Stimulated activated CD8-positive, alpha-beta memory T cell treated with anti-CD3 and anti-CD28 coated beads, Interleukin-15, amount 100 ng/mL, for 1 hour (primary cell): ENCODE data around the gene SNAP23.
A peak's percentile ranks its signal among the peaks of the same experiment; 100 is the strongest.

Source experiments
- DNase-seq: peaks from one replicate; pipeline ENCODE4 v3.0.0-alpha.2; 2020; ENCODE audit warnings: low read depth

SNAP23 gene

GRCh38 chr15:42495361-42496212 is at the start of gene SNAP23:
Gene SNAP23 (plus strand): TSS chr15:42495634. CDS start chr15:42511847, 16,213 bp downstream.
- DNase-seq = peak; percentile 58

- DNase-seq = no peak
Observed at GRCh38 chr15:42447599-42447998, 47.8 kb upstream of the SNAP23 start.

GRCh38 chr15:42448281-42448680 is 47.2 kb upstream of the SNAP23 start:
- DNase-seq = no peak

- no peak for DNase-seq
Observed at GRCh38 chr15:42449770-42450424, 45.5 kb upstream of the SNAP23 start.

GRCh38 chr15:42450425-42450790 is 45.0 kb upstream of the SNAP23 start:
- DNase-seq = no peak

- no peak for DNase-seq
Observed at GRCh38 chr15:42453826-42454225, 41.6 kb upstream of the SNAP23 start.

- no peak for DNase-seq
Observed at GRCh38 chr15:42456531-42456930, 38.9 kb upstream of the SNAP23 start.

GRCh38 chr15:42456971-42457370 is 38.5 kb upstream of the SNAP23 start:
- DNase-seq = no peak

- no peak for DNase-seq
Observed at GRCh38 chr15:42457445-42458442, 37.7 kb upstream of the SNAP23 start.

- no peak for DNase-seq
Observed at GRCh38 chr15:42461261-42461660, 34.2 kb upstream of the SNAP23 start.

- DNase-seq = no peak
Observed at GRCh38 chr15:42465520-42466259, 29.7 kb upstream of the SNAP23 start.

GRCh38 chr15:42471002-42471401 is 24.4 kb upstream of the SNAP23 start:
- DNase-seq = no peak

GRCh38 chr15:42474827-42475226 is 20.6 kb upstream of the SNAP23 start:
- no peak for DNase-seq

GRCh38 chr15:42482701-42483100 is 12.7 kb upstream of the SNAP23 start:
- DNase-seq = no peak

GRCh38 chr15:42483677-42484076 is 11.8 kb upstream of the SNAP23 start:
- no peak for DNase-seq

GRCh38 chr15:42490291-42490670 is 5.2 kb upstream of the SNAP23 start:
- DNase-seq = no peak

- DNase-seq = peak; percentile 67
Observed at GRCh38 chr15:42490671-42491538, 4.5 kb upstream of the SNAP23 start, which contains the start of gene ZNF106. Gene ZNF106 (minus strand): TSS chr15:42491141. CDS start chr15:42472289, 18,852 bp downstream.

- no peak for DNase-seq
Observed at GRCh38 chr15:42491539-42492225, 3.8 kb upstream of the SNAP23 start.

- DNase-seq = no peak
Observed at GRCh38 chr15:42493679-42494078, 1.8 kb upstream of the SNAP23 start.

- no peak for DNase-seq
Observed at GRCh38 chr15:42494998-42495360, 455 bp upstream of the SNAP23 start.
